Suprapubic skin (tissue), 4 donors: ENCODE results near the gene RUNX1.

Source experiments
- EP300 ChIP-seq: sonication (generic); formaldehyde crosslinking; IDR thresholded peaks from one replicate; pipeline ENCODE4 v1.6.1; 2017; ENCODE audit warnings: antibody characterized with exemption
- POLR2A ChIP-seq, 2 donors: fragments of 450-650 bp; IDR thresholded peaks; one replicate each; pipeline ENCODE4 v1.6.1; 2017; ENCODE audit warnings: antibody characterized with exemption in 2 of 2, mild to moderate bottlenecking in 2 of 2, moderate library complexity in 2 of 2
- POLR2AphosphoS5 ChIP-seq, 3 donors: sonication (generic); formaldehyde crosslinking; IDR thresholded peaks; one replicate each; pipeline ENCODE4 v1.6.1; 2017; ENCODE audit warnings: antibody characterized with exemption in 3 of 3
- TF ChIP-seq, protein P1 (sequence below), 2 donors: fragments of 200-600 bp in 1 of 2; fragments of 450-650 bp in 1 of 2; sonication (generic) in 1 of 2; IDR thresholded peaks; one replicate each; pipeline ENCODE4 v1.5.1; 2016 to 2019; ENCODE audit warnings: antibody characterized with exemption in 2 of 2, mild to moderate bottlenecking in 1 of 2, moderate library complexity in 1 of 2

DNA sequence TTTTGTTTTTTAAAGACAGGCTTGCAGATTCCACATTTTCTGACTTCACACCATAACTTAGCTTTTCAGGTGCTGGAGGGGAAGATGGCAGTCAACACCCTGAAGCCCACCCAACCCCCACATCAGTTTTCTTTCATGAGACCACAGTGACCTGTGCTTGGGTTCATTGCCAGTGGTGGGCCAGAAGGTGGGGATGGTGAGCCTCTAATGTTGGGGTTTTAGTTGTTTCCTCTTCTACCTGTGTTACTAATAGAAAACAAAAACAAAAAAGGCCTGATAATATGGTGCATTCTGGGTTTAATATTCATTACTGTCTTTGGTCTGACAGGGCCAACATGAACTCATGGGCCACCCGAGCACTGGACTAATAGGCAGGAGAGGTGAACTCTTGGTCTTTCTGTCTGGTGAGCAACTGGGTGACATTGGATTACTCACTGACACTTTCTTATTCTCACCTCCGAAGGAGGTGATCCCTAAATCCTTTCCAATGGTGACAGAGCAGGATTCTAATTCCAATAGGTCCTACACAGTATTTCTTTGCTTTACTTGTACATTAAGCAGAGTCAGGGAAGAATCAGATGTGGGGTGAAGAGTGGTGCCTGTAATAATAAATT is 247.5 kb downstream of the RUNX1 start:
- TF ChIP-seq POLR2AphosphoS5 (IDR thresholded peaks at IDR 0.05) = no peak
- no peak for TF ChIP-seq POLR2A (IDR thresholded peaks at IDR 0.05)
- TF ChIP-seq, protein P1, sequence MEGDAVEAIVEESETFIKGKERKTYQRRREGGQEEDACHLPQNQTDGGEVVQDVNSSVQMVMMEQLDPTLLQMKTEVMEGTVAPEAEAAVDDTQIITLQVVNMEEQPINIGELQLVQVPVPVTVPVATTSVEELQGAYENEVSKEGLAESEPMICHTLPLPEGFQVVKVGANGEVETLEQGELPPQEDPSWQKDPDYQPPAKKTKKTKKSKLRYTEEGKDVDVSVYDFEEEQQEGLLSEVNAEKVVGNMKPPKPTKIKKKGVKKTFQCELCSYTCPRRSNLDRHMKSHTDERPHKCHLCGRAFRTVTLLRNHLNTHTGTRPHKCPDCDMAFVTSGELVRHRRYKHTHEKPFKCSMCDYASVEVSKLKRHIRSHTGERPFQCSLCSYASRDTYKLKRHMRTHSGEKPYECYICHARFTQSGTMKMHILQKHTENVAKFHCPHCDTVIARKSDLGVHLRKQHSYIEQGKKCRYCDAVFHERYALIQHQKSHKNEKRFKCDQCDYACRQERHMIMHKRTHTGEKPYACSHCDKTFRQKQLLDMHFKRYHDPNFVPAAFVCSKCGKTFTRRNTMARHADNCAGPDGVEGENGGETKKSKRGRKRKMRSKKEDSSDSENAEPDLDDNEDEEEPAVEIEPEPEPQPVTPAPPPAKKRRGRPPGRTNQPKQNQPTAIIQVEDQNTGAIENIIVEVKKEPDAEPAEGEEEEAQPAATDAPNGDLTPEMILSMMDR (IDR thresholded peaks at IDR 0.05) = no peak
- TF ChIP-seq EP300 = no peak
